GM23338 (cell line): ENCODE results near the gene BSND. TPM values are rescaled to one million over a fixed set of nuclear protein-coding genes. Genes with fewer than 3 reads are reported as not detected.

Experiments
- ATAC-seq: fragments of 200-7000 bp; cut with Tn5 transposase; 3 replicates; pipeline ENCODE4 v1.9.1; 2020
- DNase-seq: peaks from one replicate; pipeline ENCODE4 v3.0.0-alpha.2; 2015; ENCODE audit warnings: low spot score
- H2AFZ ChIP-seq: fragments of 200-600 bp; sonication (generic); 2 replicates; pipeline ENCODE4 v1.8.0; 2016; ENCODE audit warnings: antibody characterized with exemption, mild to moderate bottlenecking, moderate library complexity
- H3F3A ChIP-seq: fragments of 200-600 bp; sonication (generic); replicated peaks from 2 replicates; pipeline ENCODE4 v1.8.0; 2017; ENCODE audit warnings: antibody characterized with exemption, mixed run types, low read depth
- H3K27ac ChIP-seq: fragments of 200-600 bp; sonication (generic); 2 replicates; pipeline ENCODE4 v1.6.1; 2016; ENCODE audit warnings: low read depth
- H3K27me3 ChIP-seq: fragments of 200-600 bp; sonication (generic); 2 replicates; pipeline ENCODE4 v1.8.0; 2016; ENCODE audit warnings: mild to moderate bottlenecking, mixed run types, moderate library complexity; ENCODE audit not compliant: insufficient read depth
- H3K36me3 ChIP-seq: fragments of 200-600 bp; sonication (generic); 2 replicates; pipeline ENCODE4 v1.8.0; 2016; ENCODE audit warnings: mild to moderate bottlenecking; ENCODE audit not compliant: insufficient read depth
- H3K4me1 ChIP-seq: fragments of 200-600 bp; sonication (generic); 2 replicates; pipeline ENCODE4 v1.8.0; 2016; ENCODE audit warnings: mild to moderate bottlenecking, moderate library complexity; ENCODE audit not compliant: insufficient read depth
- H3K4me2 ChIP-seq: fragments of 200-600 bp; sonication (generic); 2 replicates; pipeline ENCODE4 v1.7.1; 2017; ENCODE audit warnings: mixed run types
- H3K4me3 ChIP-seq: fragments of 200-600 bp; sonication (generic); 2 replicates; pipeline ENCODE4 v1.6.1; 2016; ENCODE audit warnings: mixed run types
- H3K79me2 ChIP-seq: fragments of 200-600 bp; sonication (generic); replicated peaks from 2 replicates; pipeline ENCODE4 v1.8.0; 2017; ENCODE audit warnings: mild to moderate bottlenecking; ENCODE audit not compliant: insufficient read depth
- H3K9me2 ChIP-seq: fragments of 200-600 bp; sonication (generic); 2 replicates; pipeline ENCODE4 v1.8.0; 2017; ENCODE audit not compliant: insufficient read depth
- H4K20me1 ChIP-seq: fragments of 200-600 bp; sonication (generic); replicated peaks from 2 replicates; pipeline ENCODE4 v1.8.0; 2017; ENCODE audit warnings: mild to moderate bottlenecking; ENCODE audit not compliant: insufficient read depth
- H3K27ac Mint-ChIP-seq: 2 replicates; pipeline ENCODE4 v1.8.0; 2020; ENCODE audit warnings: inconsistent platforms, mild to moderate bottlenecking, moderate library complexity, mixed read lengths
- H3K27me3 Mint-ChIP-seq: 3 replicates; pipeline ENCODE4 v1.8.0; 2022; ENCODE audit warnings: low read depth, mild to moderate bottlenecking, moderate library complexity, mixed read lengths, inconsistent platforms; ENCODE audit not compliant: insufficient read depth, poor library complexity
- H3K36me3 Mint-ChIP-seq: 3 replicates; pipeline ENCODE4 v1.8.0; 2021; ENCODE audit warnings: low read depth, mild to moderate bottlenecking, inconsistent platforms, moderate library complexity, mixed read lengths
- H3K4me1 Mint-ChIP-seq: 3 replicates; pipeline ENCODE4 v1.8.0; 2020; ENCODE audit warnings: mild to moderate bottlenecking, inconsistent platforms, mixed read lengths
- H3K4me3 Mint-ChIP-seq: 3 replicates; pipeline ENCODE4 v1.8.0; 2021; ENCODE audit warnings: moderate library complexity, mild to moderate bottlenecking, inconsistent platforms, mixed read lengths
- H3K9me3 Mint-ChIP-seq: 3 replicates; pipeline ENCODE4 v1.8.0; 2020; ENCODE audit warnings: moderate library complexity, mild to moderate bottlenecking, inconsistent platforms, mixed read lengths
- CREB1 ChIP-seq: fragments of 250-450 bp; sonication (Bioruptor Pico); IDR thresholded peaks from 2 replicates; pipeline ENCODE4 v1.5.0; 2020; ENCODE audit warnings: low read depth, mild to moderate bottlenecking, moderate library complexity
- CTCF ChIP-seq, 2 experiments: fragments of 200-600 bp in 1 of 2; sonication (generic) in 1 of 2; conservative IDR thresholded peaks; 2 replicates each; pipeline versions ENCODE4 v1.5.1 to v1.6.1; 2016 to 2017; ENCODE audit warnings: antibody characterized with exemption in 2 of 2, low read depth in 2 of 2, mild to moderate bottlenecking in 2 of 2, moderate library complexity in 1 of 2
- ETS1 ChIP-seq: IDR thresholded peaks from 2 replicates; pipeline ENCODE4 v1.6.1; 2016; ENCODE audit warnings: antibody characterized with exemption
- EZH2 ChIP-seq: fragments of 200-600 bp; sonication (generic); IDR thresholded peaks from one replicate; pipeline ENCODE4 v1.8.0; 2017; ENCODE audit warnings: antibody characterized with exemption, mild to moderate bottlenecking, low read depth; ENCODE audit not compliant: unreplicated experiment
- EZH2phosphoT487 ChIP-seq: fragments of 200-600 bp; sonication (generic); IDR thresholded peaks from one replicate; pipeline ENCODE4 v1.8.1; 2018; ENCODE audit warnings: antibody characterized with exemption; ENCODE audit not compliant: unreplicated experiment
- JUNB ChIP-seq: IDR thresholded peaks from one replicate; pipeline ENCODE4 v1.6.1; 2016; ENCODE audit warnings: antibody characterized with exemption; ENCODE audit not compliant: unreplicated experiment
- NANOG ChIP-seq: IDR thresholded peaks from 2 replicates; pipeline ENCODE4 v1.6.1; 2016; ENCODE audit warnings: antibody characterized with exemption, borderline replicate concordance
- POLR2AphosphoS5 ChIP-seq: IDR thresholded peaks from 2 replicates; pipeline ENCODE4 v1.6.1; 2016; ENCODE audit warnings: antibody characterized with exemption, low read depth
- REST ChIP-seq: IDR thresholded peaks from one replicate; pipeline ENCODE4 v1.6.1; 2018; ENCODE audit warnings: antibody characterized with exemption; ENCODE audit not compliant: unreplicated experiment
- STAT1 ChIP-seq: IDR thresholded peaks from one replicate; pipeline ENCODE4 v1.6.1; 2016; ENCODE audit warnings: antibody characterized with exemption; ENCODE audit not compliant: unreplicated experiment
- ZNF114 ChIP-seq: fragments of 250-450 bp; sonication (Bioruptor Pico); IDR thresholded peaks from 2 replicates; pipeline ENCODE4 v1.5.0; 2020; ENCODE audit warnings: mild to moderate bottlenecking, moderate library complexity
- ZNF331 ChIP-seq: fragments of 250-450 bp; sonication (Bioruptor Pico); IDR thresholded peaks from 2 replicates; pipeline ENCODE4 v1.5.0; 2020; ENCODE audit warnings: low read depth, mild to moderate bottlenecking, moderate library complexity
- ZNF462 ChIP-seq: fragments of 250-450 bp; sonication (Bioruptor Pico); IDR thresholded peaks from 2 replicates; pipeline ENCODE4 v1.5.0; 2020; ENCODE audit warnings: mild to moderate bottlenecking, moderate library complexity
- polyA plus RNA-seq: library from polyadenylated mRNA; unstranded; fragments of >200 nt; fragmentation: Nextera tagmentation; extraction: Ambion mirVana; gene quantifications from 2 replicates; pipeline ENCODE4 v1.2.1, GENCODE V29; 2016
- total RNA-seq: library from RNA; depleted of rRNA; stranded (reverse); fragments of >200 nt; shearing (Covaris generic); gene quantifications from 2 replicates; pipeline ENCODE4 v1.2.3, GENCODE V29; 2014

BSND gene
- total and polyA plus RNA-seq, 2 experiments from 2014 or later = 0.55 to 1.4 TPM

- Histone ChIP-seq H3K4me2 (peak overlapping the region; percentile 94), H3K9me2 (no peaks in the 10 kb centered on the region), H3K4me3 (peak overlapping the region; percentile 91), H2AFZ (0 out of 2 replicates have a peak overlapping the region, but pooled peaks have one; percentile 94), H3K27me3 (peaks cover 37% of the 10 kb centered on the region), H3F3A (0 out of 2 replicates have a peak, but pooled peaks cover 4% of the 10 kb centered on the region), H4K20me1 (peaks cover 26% of the 10 kb centered on the region), H3K79me2 (peaks cover 51% of the 10 kb centered on the region), H3K4me1 (peaks cover 50% of the 10 kb centered on the region), H3K27ac (peak overlapping the region; percentile 70; the same call in 1 of the 2 replicates), H3K36me3 (0 out of 2 replicates have a peak, but pooled peaks cover 7% of the 10 kb centered on the region)
- Mint-ChIP-seq H3K4me3 (no peak overlapping the region; the same call in 2 of the 3 replicates), H3K4me1 (peaks cover 31% of the 10 kb centered on the region), H3K27ac (no peak overlapping the region), H3K9me3 (no peaks in the 10 kb centered on the region), H3K36me3 (peaks cover 9% of the 10 kb centered on the region; the same call in 2 of the 3 replicates), H3K27me3 (peaks cover 38% of the 10 kb centered on the region)
- TF ChIP-seq POLR2AphosphoS5 (no peak), JUNB (no peak), EZH2 (no peak), CREB1 (CRISPR knock-in tag) (no peak), REST (no peak), ETS1 (no peak), STAT1 (no peak), EZH2phosphoT487 (no peak), CTCF (conservative IDR thresholded peaks at IDR 0.05; ENCODE audit: low read depth in 2 of 2) (no peak), ZNF462 (CRISPR knock-in tag) (no peak), ZNF331 (CRISPR knock-in tag) (no peak), NANOG (no peak), ZNF114 (CRISPR knock-in tag) (no peak)
- ATAC-seq (no peak), DNase-seq (no peak)
Observed at GRCh38 chr1:55038552-55038838, 39.8 kb downstream of the BSND start.
